ENCODE results near the gene MTFR1L.

Gene MTFR1L

GRCh38 chr1:25871704-25872494 lies 52.1 kb downstream of the MTFR1L start:
- Histone ChIP-seq H3K27ac (ENCODE audit: insufficient read depth, low read depth, low read length, poor library complexity, severe bottlenecking) (no peak overlapping the region), H3K27me3 (ENCODE audit: control insufficient read depth, insufficient read depth, low read length, poor library complexity, severe bottlenecking) (peaks cover 22% of the 10 kb centered on the region), H3K4me3 (ENCODE audit: insufficient read depth, low read depth, low read length) (no peak overlapping the region), H3K9me3 (ENCODE audit: control insufficient read depth, low read length) (no peaks in the 10 kb centered on the region), H3K36me3 (ENCODE audit: control insufficient read depth, insufficient read depth, low read length) (no peaks in the 10 kb centered on the region), H3K4me1 (ENCODE audit: control insufficient read depth, insufficient read depth, low read length) (peaks cover 27% of the 10 kb centered on the region)
- 85 to 86% methylated on average over 9 of the region's 9 CpGs for WGBS, 2 experiments

- Histone ChIP-seq H3K9me3 (ENCODE audit: control insufficient read depth, low read length) (no peaks in the 10 kb centered on the region), H3K27me3 (ENCODE audit: control insufficient read depth, insufficient read depth, low read length, poor library complexity, severe bottlenecking) (peaks cover 29% of the 10 kb centered on the region), H3K4me3 (ENCODE audit: insufficient read depth, low read depth, low read length) (no peak overlapping the region), H3K27ac (ENCODE audit: insufficient read depth, low read depth, low read length, poor library complexity, severe bottlenecking) (no peak overlapping the region), H3K4me1 (ENCODE audit: control insufficient read depth, insufficient read depth, low read length) (peaks cover 27% of the 10 kb centered on the region), H3K36me3 (ENCODE audit: control insufficient read depth, insufficient read depth, low read length) (no peaks in the 10 kb centered on the region)
- 93 to 100% methylated on average over 2 of the region's 2 CpGs for WGBS, 2 experiments
Observed at GRCh38 chr1:25872713-25873112, 53.0 kb downstream of the MTFR1L start.

DNA sequence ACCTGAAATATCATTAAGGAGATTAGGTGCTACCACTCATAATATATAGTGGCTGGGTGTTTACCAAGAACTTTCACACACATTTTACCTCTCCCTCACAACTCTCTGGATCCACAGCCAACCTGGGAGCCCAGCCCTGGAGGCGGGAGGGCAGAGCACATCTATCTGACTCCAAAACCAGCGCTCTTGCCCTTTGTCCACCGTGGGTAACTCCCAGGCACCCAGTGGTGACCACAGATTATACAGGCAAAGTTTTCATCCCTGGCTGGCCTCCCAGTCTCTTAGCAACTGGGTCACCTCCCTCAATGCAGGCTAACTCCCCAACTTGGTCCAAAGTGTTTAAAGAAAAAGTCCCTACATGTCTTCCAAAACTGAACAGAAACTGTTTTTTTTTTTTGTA lies 53.4 kb downstream of the MTFR1L start:
- H3K4me3 ChIP-seq (ENCODE audit: insufficient read depth, low read depth, low read length) = no peak overlapping the region
- H3K27me3 ChIP-seq (ENCODE audit: control insufficient read depth, insufficient read depth, low read length, poor library complexity, severe bottlenecking) = peaks cover 29% of the 10 kb centered on the region
- peaks cover 27% of the 10 kb centered on the region for H3K4me1 ChIP-seq (ENCODE audit: control insufficient read depth, insufficient read depth, low read length)
- 77 to 79% methylated on average over 3 of the region's 3 CpGs for WGBS, 2 experiments
- no peaks in the 10 kb centered on the region for H3K9me3 ChIP-seq (ENCODE audit: control insufficient read depth, low read length)
- H3K36me3 ChIP-seq (ENCODE audit: control insufficient read depth, insufficient read depth, low read length) = no peaks in the 10 kb centered on the region
- H3K27ac ChIP-seq (ENCODE audit: insufficient read depth, low read depth, low read length, poor library complexity, severe bottlenecking) = no peak overlapping the region

- H3K27ac ChIP-seq (ENCODE audit: insufficient read depth, low read depth, low read length, poor library complexity, severe bottlenecking) = no peak overlapping the region
Observed at GRCh38 chr1:25874209-25874608, 54.5 kb downstream of the MTFR1L start.

GRCh38 chr1:25874635-25875153 lies 54.9 kb downstream of the MTFR1L start:
- WGBS, 2 experiments = 51 to 52% methylated on average over 8 of the region's 8 CpGs
- H3K9me3 ChIP-seq (ENCODE audit: control insufficient read depth, low read length) = no peaks in the 10 kb centered on the region
- no peaks in the 10 kb centered on the region for H3K36me3 ChIP-seq (ENCODE audit: control insufficient read depth, insufficient read depth, low read length)
- H3K27ac ChIP-seq (ENCODE audit: insufficient read depth, low read depth, low read length, poor library complexity, severe bottlenecking) = no peak overlapping the region
- peak overlapping the region; percentile 61 for H3K4me3 ChIP-seq (ENCODE audit: insufficient read depth, low read depth, low read length)
- peaks cover 24% of the 10 kb centered on the region for H3K4me1 ChIP-seq (ENCODE audit: control insufficient read depth, insufficient read depth, low read length)
- H3K27me3 ChIP-seq (ENCODE audit: control insufficient read depth, insufficient read depth, low read length, poor library complexity, severe bottlenecking) = peaks cover 29% of the 10 kb centered on the region

More at GRCh38 chr1:25874209-25874608, 54.5 kb downstream of the MTFR1L start:
- H3K4me1 ChIP-seq (ENCODE audit: control insufficient read depth, insufficient read depth, low read length) = peaks cover 27% of the 10 kb centered on the region
- H3K4me3 ChIP-seq (ENCODE audit: insufficient read depth, low read depth, low read length) = no peak overlapping the region
- no peaks in the 10 kb centered on the region for H3K36me3 ChIP-seq (ENCODE audit: control insufficient read depth, insufficient read depth, low read length)
- WGBS, 2 experiments = 88 to 93% methylated on average over 3 of the region's 3 CpGs
- H3K9me3 ChIP-seq (ENCODE audit: control insufficient read depth, low read length) = no peaks in the 10 kb centered on the region
- peaks cover 29% of the 10 kb centered on the region for H3K27me3 ChIP-seq (ENCODE audit: control insufficient read depth, insufficient read depth, low read length, poor library complexity, severe bottlenecking)

- peaks cover 29% of the 10 kb centered on the region for H3K27me3 ChIP-seq (ENCODE audit: control insufficient read depth, insufficient read depth, low read length, poor library complexity, severe bottlenecking)
- peaks cover 22% of the 10 kb centered on the region for H3K4me1 ChIP-seq (ENCODE audit: control insufficient read depth, insufficient read depth, low read length)
- no peaks in the 10 kb centered on the region for H3K9me3 ChIP-seq (ENCODE audit: control insufficient read depth, low read length)
- no peak within 1 kb of the TSS for H3K27ac ChIP-seq (ENCODE audit: insufficient read depth, low read depth, low read length, poor library complexity, severe bottlenecking)
- no peaks in the 10 kb centered on the region for H3K36me3 ChIP-seq (ENCODE audit: control insufficient read depth, insufficient read depth, low read length)
- WGBS, 2 experiments = 0% methylated on average over 75 of the region's 75 CpGs
- H3K4me3 ChIP-seq (ENCODE audit: insufficient read depth, low read depth, low read length) = peak within 1 kb of the TSS; percentile 61
Observed at GRCh38 chr1:25875154-25875855, 55.6 kb downstream of the MTFR1L start, which contains the start of gene PAQR7. TSS of gene PAQR7 (minus strand) at chr1:25875708. CDS start at chr1:25863839, 11,869 bp downstream.

DNA sequence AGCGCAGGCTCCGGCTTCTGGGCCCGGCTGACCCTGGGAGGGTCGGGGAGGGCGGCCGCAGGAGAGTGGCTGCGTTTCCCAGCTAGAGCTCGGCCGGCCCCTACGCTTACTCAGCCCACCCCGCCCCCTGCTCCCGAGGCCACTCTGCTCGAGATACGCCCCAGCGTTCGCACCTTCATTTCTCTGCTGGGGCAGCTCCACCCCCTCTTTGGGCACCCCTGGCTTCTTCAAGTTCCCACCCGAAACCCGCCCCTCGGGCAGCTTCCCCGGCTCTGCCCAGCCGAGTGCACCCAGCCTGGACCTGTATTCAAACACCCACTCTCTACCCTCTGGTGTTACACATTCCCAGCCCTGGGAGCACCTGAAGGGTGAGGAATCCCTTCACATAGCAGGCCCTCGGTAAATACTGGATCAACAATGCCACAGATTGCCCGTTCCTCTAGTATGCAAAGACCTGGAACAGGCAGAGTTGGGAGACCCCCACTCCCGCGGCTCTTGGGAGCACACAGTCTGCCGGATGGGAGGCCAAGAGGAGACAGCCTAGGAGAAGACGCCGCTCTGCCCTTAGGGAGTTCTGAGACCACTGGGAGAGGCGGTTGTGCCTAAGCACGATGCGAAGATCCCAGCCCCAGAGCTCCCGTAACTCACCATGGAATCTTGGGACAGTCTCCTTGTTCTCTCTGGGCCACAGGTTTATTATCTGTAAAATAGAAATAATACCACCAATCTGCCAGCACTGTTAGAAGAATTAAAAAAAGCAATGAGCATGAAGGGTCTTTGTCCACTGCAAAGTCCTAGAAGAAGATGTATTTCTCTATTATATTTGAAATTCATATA lies 56.3 kb downstream of the MTFR1L start:
- peak overlapping the region; percentile 61 for H3K4me3 ChIP-seq (ENCODE audit: insufficient read depth, low read depth, low read length)
- H3K27me3 ChIP-seq (ENCODE audit: control insufficient read depth, insufficient read depth, low read length, poor library complexity, severe bottlenecking) = peaks cover 29% of the 10 kb centered on the region
- no peaks in the 10 kb centered on the region for H3K36me3 ChIP-seq (ENCODE audit: control insufficient read depth, insufficient read depth, low read length)
- peaks cover 19% of the 10 kb centered on the region for H3K4me1 ChIP-seq (ENCODE audit: control insufficient read depth, insufficient read depth, low read length)
- H3K9me3 ChIP-seq (ENCODE audit: control insufficient read depth, low read length) = no peaks in the 10 kb centered on the region
- 12 to 14% methylated on average over 32 of the region's 32 CpGs for WGBS, 2 experiments
- H3K27ac ChIP-seq (ENCODE audit: insufficient read depth, low read depth, low read length, poor library complexity, severe bottlenecking) = no peak overlapping the region

- 93 to 98% methylated on average over 2 of the region's 2 CpGs for WGBS, 2 experiments
- H3K4me1 ChIP-seq (ENCODE audit: control insufficient read depth, insufficient read depth, low read length) = peaks cover 19% of the 10 kb centered on the region
- H3K9me3 ChIP-seq (ENCODE audit: control insufficient read depth, low read length) = no peaks in the 10 kb centered on the region
- peaks cover 29% of the 10 kb centered on the region for H3K27me3 ChIP-seq (ENCODE audit: control insufficient read depth, insufficient read depth, low read length, poor library complexity, severe bottlenecking)
- no peak overlapping the region for H3K27ac ChIP-seq (ENCODE audit: insufficient read depth, low read depth, low read length, poor library complexity, severe bottlenecking)
- H3K4me3 ChIP-seq (ENCODE audit: insufficient read depth, low read depth, low read length) = no peak overlapping the region
- H3K36me3 ChIP-seq (ENCODE audit: control insufficient read depth, insufficient read depth, low read length) = no peaks in the 10 kb centered on the region
Observed at GRCh38 chr1:25876693-25877077, 56.9 kb downstream of the MTFR1L start.

- H3K36me3 ChIP-seq (ENCODE audit: control insufficient read depth, insufficient read depth, low read length) = no peaks in the 10 kb centered on the region
- no peaks in the 10 kb centered on the region for H3K9me3 ChIP-seq (ENCODE audit: control insufficient read depth, low read length)
- 90 to 95% methylated on average over 2 of the region's 2 CpGs for WGBS, 2 experiments
- H3K27ac ChIP-seq (ENCODE audit: insufficient read depth, low read depth, low read length, poor library complexity, severe bottlenecking) = no peak overlapping the region
- no peak overlapping the region for H3K4me3 ChIP-seq (ENCODE audit: insufficient read depth, low read depth, low read length)
- peaks cover 29% of the 10 kb centered on the region for H3K27me3 ChIP-seq (ENCODE audit: control insufficient read depth, insufficient read depth, low read length, poor library complexity, severe bottlenecking)
- peaks cover 19% of the 10 kb centered on the region for H3K4me1 ChIP-seq (ENCODE audit: control insufficient read depth, insufficient read depth, low read length)
Observed at GRCh38 chr1:25877155-25877554, 57.4 kb downstream of the MTFR1L start.
